A549 (cell line): ENCODE data around the gene PPM1L.

Experiments used
- CHD2 ChIP-seq: fragments of 150-350 bp; IDR thresholded peaks from 2 replicates; pipeline ENCODE4 v1.6.1; 2014; ENCODE audit warnings: low read length; ENCODE audit not compliant: partially characterized antibody
- POLR2A ChIP-seq: IDR thresholded peaks from 2 replicates; pipeline ENCODE4 v1.6.1; 2012; ENCODE audit warnings: mild to moderate bottlenecking, low read length
- ZSCAN20 ChIP-seq: fragments of 250-450 bp; sonication (Bioruptor Pico); IDR thresholded peaks from 2 replicates; pipeline ENCODE4 v1.8.0; 2022; ENCODE audit warnings: mild to moderate bottlenecking, moderate library complexity
- TF ChIP-seq, protein P1 (sequence below): fragments of 450-650 bp; IDR thresholded peaks from 2 replicates; pipeline ENCODE4 v1.6.1; 2014; ENCODE audit warnings: antibody characterized with exemption
- TF ChIP-seq, protein P2 (sequence below): fragments of 250-450 bp; sonication (Bioruptor Pico); IDR thresholded peaks from 2 replicates; pipeline ENCODE4 v1.5.0; 2021; ENCODE audit warnings: mild to moderate bottlenecking, moderate library complexity, borderline replicate concordance
- TF ChIP-seq, protein P3 (sequence below): fragments of 200-600 bp; sonication (generic); IDR thresholded peaks from 2 replicates; pipeline ENCODE4 v1.6.1; 2016; ENCODE audit warnings: antibody characterized with exemption, mild to moderate bottlenecking, moderate library complexity

DNA sequence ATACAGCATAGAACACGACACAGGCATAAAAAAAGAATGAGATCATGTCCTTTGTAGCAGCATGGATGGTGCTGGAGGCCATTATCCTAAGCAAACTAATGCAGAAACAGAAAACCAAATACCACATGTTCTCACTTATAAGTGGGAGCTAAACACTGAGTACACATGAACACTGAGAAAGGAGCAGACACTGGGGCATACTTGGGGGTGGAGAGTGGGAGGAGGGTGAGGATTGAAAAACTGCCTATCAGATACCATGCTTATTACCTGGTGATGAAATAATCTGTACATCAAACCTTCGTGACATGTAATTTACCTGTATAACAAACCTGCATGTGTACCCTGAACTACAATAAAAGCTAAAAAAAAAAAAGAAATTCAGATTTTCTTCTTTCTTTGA lies 100.4 kb downstream of the PPM1L start:
- TF ChIP-seq, protein P1, sequence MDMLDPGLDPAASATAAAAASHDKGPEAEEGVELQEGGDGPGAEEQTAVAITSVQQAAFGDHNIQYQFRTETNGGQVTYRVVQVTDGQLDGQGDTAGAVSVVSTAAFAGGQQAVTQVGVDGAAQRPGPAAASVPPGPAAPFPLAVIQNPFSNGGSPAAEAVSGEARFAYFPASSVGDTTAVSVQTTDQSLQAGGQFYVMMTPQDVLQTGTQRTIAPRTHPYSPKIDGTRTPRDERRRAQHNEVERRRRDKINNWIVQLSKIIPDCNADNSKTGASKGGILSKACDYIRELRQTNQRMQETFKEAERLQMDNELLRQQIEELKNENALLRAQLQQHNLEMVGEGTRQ: no peak
- TF ChIP-seq POLR2A: no peak
- TF ChIP-seq, protein P2, sequence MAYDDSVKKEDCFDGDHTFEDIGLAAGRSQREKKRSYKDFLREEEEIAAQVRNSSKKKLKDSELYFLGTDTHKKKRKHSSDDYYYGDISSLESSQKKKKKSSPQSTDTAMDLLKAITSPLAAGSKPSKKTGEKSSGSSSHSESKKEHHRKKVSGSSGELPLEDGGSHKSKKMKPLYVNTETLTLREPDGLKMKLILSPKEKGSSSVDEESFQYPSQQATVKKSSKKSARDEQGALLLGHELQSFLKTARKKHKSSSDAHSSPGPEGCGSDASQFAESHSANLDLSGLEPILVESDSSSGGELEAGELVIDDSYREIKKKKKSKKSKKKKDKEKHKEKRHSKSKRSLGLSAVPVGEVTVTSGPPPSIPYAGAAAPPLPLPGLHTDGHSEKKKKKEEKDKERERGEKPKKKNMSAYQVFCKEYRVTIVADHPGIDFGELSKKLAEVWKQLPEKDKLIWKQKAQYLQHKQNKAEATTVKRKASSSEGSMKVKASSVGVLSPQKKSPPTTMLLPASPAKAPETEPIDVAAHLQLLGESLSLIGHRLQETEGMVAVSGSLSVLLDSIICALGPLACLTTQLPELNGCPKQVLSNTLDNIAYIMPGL: no peak
- TF ChIP-seq CHD2: no peak
- TF ChIP-seq ZSCAN20 (CRISPR knock-in tag): no peak
- TF ChIP-seq, protein P3, sequence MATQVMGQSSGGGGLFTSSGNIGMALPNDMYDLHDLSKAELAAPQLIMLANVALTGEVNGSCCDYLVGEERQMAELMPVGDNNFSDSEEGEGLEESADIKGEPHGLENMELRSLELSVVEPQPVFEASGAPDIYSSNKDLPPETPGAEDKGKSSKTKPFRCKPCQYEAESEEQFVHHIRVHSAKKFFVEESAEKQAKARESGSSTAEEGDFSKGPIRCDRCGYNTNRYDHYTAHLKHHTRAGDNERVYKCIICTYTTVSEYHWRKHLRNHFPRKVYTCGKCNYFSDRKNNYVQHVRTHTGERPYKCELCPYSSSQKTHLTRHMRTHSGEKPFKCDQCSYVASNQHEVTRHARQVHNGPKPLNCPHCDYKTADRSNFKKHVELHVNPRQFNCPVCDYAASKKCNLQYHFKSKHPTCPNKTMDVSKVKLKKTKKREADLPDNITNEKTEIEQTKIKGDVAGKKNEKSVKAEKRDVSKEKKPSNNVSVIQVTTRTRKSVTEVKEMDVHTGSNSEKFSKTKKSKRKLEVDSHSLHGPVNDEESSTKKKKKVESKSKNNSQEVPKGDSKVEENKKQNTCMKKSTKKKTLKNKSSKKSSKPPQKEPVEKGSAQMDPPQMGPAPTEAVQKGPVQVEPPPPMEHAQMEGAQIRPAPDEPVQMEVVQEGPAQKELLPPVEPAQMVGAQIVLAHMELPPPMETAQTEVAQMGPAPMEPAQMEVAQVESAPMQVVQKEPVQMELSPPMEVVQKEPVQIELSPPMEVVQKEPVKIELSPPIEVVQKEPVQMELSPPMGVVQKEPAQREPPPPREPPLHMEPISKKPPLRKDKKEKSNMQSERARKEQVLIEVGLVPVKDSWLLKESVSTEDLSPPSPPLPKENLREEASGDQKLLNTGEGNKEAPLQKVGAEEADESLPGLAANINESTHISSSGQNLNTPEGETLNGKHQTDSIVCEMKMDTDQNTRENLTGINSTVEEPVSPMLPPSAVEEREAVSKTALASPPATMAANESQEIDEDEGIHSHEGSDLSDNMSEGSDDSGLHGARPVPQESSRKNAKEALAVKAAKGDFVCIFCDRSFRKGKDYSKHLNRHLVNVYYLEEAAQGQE: no peak
